C4-2B (cell line): ENCODE data around the gene MTMR11.

Source experiments
- CTCF ChIP-seq: fragments of 450-650 bp; conservative IDR thresholded peaks from 2 replicates; pipeline ENCODE4 v1.5.1; 2017; ENCODE audit warnings: mild to moderate bottlenecking
- ZFX ChIP-seq: fragments of 450-650 bp; IDR thresholded peaks from 2 replicates; pipeline ENCODE4 v1.6.1; 2017

- TF ChIP-seq CTCF = no peak
- TF ChIP-seq ZFX = no peak
Measured at GRCh38 chr1:149963358-149963757, 26.7 kb upstream of the MTMR11 start.
